Body of pancreas (tissue), 4 donors: Measurements from ENCODE around the gene MYO18B.

Experiments
- CTCF ChIP-seq, 7 experiments: fragments of 450-650 bp in 4 of 7; fragments of 200-600 bp in 3 of 7; sonication (generic) in 3 of 7; IDR thresholded peaks; one replicate each; pipeline ENCODE4 v1.5.1; 2016 to 2019; ENCODE audit warnings: antibody characterized with exemption in 7 of 7
- POLR2A ChIP-seq, 3 donors: fragments of 450-650 bp; IDR thresholded peaks; one replicate each; pipeline ENCODE4 v1.6.1; 2016; ENCODE audit warnings: antibody characterized with exemption in 3 of 3, mild to moderate bottlenecking in 2 of 3

- TF ChIP-seq CTCF (IDR thresholded peaks at IDR 0.05) (no peak), POLR2A (IDR thresholded peaks at IDR 0.05) (no peak)
Observed at GRCh38 chr22:25829808-25830777, 88.1 kb downstream of the MYO18B start.
